Mucosa of descending colon (tissue), 3 donors: Measurements from ENCODE around the gene RGS2. TPM values are rescaled to one million over a fixed set of nuclear protein-coding genes. Genes with fewer than 3 reads are reported as not detected.

Experiments
- ATAC-seq: fragments of 200-7000 bp; cut with Tn5 transposase; one replicate; pipeline ENCODE4 v1.9.1; 2020; ENCODE audit warnings: mild to moderate bottlenecking, moderate library complexity
- DNase-seq, 3 donors: peaks; one replicate each; pipeline ENCODE4 v3.0.0-alpha.2; 2020
- H3K36me3 ChIP-seq: fragments of 200-600 bp; one replicate; pipeline ENCODE4 v1.8.0; 2021; ENCODE audit warnings: low read depth, mild to moderate bottlenecking
- H3K4me1 ChIP-seq: fragments of 200-600 bp; one replicate; pipeline ENCODE4 v1.8.0; 2021; ENCODE audit warnings: low read depth, mild to moderate bottlenecking
- H3K4me3 ChIP-seq: fragments of 200-600 bp; one replicate; pipeline ENCODE4 v1.8.0; 2021; ENCODE audit warnings: mild to moderate bottlenecking
- H3K9me3 ChIP-seq: fragments of 200-600 bp; one replicate; pipeline ENCODE4 v1.8.0; 2021; ENCODE audit warnings: mild to moderate bottlenecking
- CTCF ChIP-seq: fragments of 200-600 bp; IDR thresholded peaks from one replicate; pipeline ENCODE4 v1.8.0; 2022; ENCODE audit warnings: antibody characterized with exemption, mild to moderate bottlenecking
- intact Hi-C, 2 donors: fragments of 100-400 bp; cut with DNase I in 1 of 2; cut with micrococcal nuclease in 1 of 2; formaldehyde crosslinking; loops; one replicate each; pipeline versions ENCODE4 v1.11.0 to v1.11.1; 2022; cut with DNase I, micrococcal nuclease
- total RNA-seq, 3 donors: library from RNA; stranded (reverse); fragmentation: NEBNext Ultra II Directional in 2 of 3; extraction: Animal tissue kit (Norgen Biotek cat#: 25700) in 2 of 3; gene quantifications; one replicate each; pipeline versions ENCODE4 v1.2.1 to v1.2.4, GENCODE V29; 2021 to 2023
- donor health status: DM: no; HTN: no; CAD: no; lungs with moderate emphysema.
- donor health status: DM: no; HTN: no; CAD: no.
- donor health status: DM: no; HTN: yes; CAD: no.

Gene RGS2
- total RNA-seq, 3 donors from 2014 or later, result 13.3 to 153 (median 35.4) TPM

DNA sequence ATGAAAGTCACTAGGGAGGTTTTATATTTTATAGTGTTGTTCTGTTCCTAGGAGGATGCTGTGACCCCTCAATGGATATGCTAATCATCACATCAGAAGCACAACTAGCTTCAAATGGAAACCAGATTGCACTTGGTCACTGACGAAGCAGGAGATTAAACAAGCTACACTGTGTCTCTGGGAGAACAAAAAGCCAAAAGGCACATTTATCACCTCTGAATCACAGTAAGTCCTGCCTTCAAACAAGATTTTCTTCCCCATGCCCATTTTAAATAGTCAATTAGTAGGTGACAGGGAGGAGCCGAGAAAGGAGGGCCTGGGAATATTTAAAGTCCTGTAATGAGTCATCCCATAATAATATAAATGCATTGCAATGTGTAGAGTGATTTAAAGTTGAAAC, 38.1 kb downstream of the RGS2 start:
- H3K36me3 ChIP-seq, result no peaks in the 10 kb centered on the region
- ATAC-seq, result no peak

GRCh38 chr1:192849011-192849410, 40.2 kb downstream of the RGS2 start:
- H3K4me1 ChIP-seq, result no peaks in the 10 kb centered on the region
- intact Hi-C loops, result no loop called here
- DNase-seq (no peak), ATAC-seq (no peak)
- H3K9me3 ChIP-seq, result no peaks in the 10 kb centered on the region
- no peak overlapping the region for H3K4me3 ChIP-seq
- no peaks in the 10 kb centered on the region for H3K36me3 ChIP-seq
- TF ChIP-seq CTCF, result no peak

More for the DNA sequence above, 38.1 kb downstream of the RGS2 start:
- Histone ChIP-seq H3K4me1 (no peaks in the 10 kb centered on the region), H3K4me3 (no peak overlapping the region), H3K9me3 (no peaks in the 10 kb centered on the region)
- DNase-seq, result no peak
- no peak for TF ChIP-seq CTCF
- intact Hi-C loops, result no loop called here

GRCh38 chr1:192849442-192849841, 40.6 kb downstream of the RGS2 start:
- intact Hi-C loops, result no loop called here
- DNase-seq, result no peak
- no peak for ATAC-seq
- TF ChIP-seq CTCF, result no peak
- no peaks in the 10 kb centered on the region for H3K36me3 ChIP-seq
- no peaks in the 10 kb centered on the region for H3K4me1 ChIP-seq
- H3K4me3 ChIP-seq, result no peak overlapping the region
- H3K9me3 ChIP-seq, result no peaks in the 10 kb centered on the region

DNA sequence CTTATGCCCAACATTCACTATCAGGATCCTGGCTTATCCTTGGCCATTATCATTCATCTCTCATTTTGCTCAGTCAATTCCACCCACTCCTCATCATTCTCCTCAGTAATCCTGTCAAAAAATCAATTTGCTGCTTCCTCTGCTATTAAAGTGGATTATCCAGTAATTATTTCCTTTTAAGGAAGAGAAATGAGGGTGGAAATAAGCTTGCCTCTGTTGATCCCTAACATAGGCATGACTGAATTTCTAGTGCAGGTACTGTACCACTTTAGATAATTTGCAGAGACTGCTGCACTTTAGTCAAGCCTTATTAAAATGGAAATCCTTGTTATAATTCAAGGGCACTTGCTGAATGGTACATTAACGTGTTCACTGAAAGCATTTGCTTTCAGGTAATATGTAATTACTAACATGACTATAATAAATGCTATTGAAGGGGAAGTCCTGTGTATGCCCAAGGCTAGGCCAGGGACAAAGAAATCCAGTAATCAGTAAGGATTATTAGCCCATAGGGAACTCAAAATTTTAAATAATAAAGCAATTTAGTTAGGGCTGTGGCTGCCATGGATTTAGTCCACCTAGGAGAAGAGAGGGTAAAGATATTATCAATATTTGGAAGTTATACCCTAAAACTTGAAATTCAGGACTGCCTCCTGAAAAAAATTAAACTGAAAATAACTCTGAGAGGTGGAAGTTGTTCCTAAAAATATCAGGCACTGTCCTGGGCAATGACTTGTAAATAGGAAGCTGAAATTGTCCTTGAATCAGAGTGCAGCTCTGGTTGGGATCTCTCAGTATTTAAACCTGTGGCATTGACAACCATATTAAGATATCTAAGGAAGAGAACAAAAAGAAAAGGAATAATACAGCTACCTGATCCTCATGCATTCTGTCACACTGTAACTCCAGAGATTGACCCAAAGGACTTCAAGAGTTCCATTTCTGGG, 43.4 kb downstream of the RGS2 start:
- Histone ChIP-seq H3K4me3 (no peak overlapping the region), H3K36me3 (no peaks in the 10 kb centered on the region), H3K4me1 (no peaks in the 10 kb centered on the region), H3K9me3 (no peaks in the 10 kb centered on the region)
- ATAC-seq, result no peak
- DNase-seq, result no peak
- no peak for TF ChIP-seq CTCF
- intact Hi-C loops, result no loop called here

GRCh38 chr1:192858456-192858855, 49.6 kb downstream of the RGS2 start:
- TF ChIP-seq CTCF, result no peak
- Histone ChIP-seq H3K36me3 (no peaks in the 10 kb centered on the region), H3K9me3 (no peaks in the 10 kb centered on the region), H3K4me3 (no peak overlapping the region), H3K4me1 (no peaks in the 10 kb centered on the region)
- ATAC-seq (no peak), DNase-seq (no peak)
- intact Hi-C loops, result no loop called here
